Left lung (tissue), 10 donors: ENCODE measurements around the gene SPEG. TPM values are rescaled to one million over a fixed set of nuclear protein-coding genes. Genes with fewer than 3 reads are reported as not detected.

ENCODE experiments used
- ATAC-seq: fragments of 200-7000 bp; cut with Tn5 transposase; one replicate; pipeline ENCODE4 v1.9.1; 2020; ENCODE audit warnings: moderate library complexity
- DNase-seq, 4 donors: peaks; one replicate each; pipeline ENCODE4 v3.0.0-alpha.2; 2013 to 2020
- H3K27ac ChIP-seq, 2 donors: fragments of 200-600 bp; sonication (generic) in 1 of 2; one replicate each; pipeline versions ENCODE4 v1.5.0 to v1.8.0; 2020 to 2021
- H3K27me3 ChIP-seq, 2 donors: fragments of 200-600 bp; sonication (generic) in 1 of 2; one replicate each; pipeline versions ENCODE4 v1.5.0 to v1.8.0; 2020 to 2021
- H3K36me3 ChIP-seq, 2 donors: fragments of 200-600 bp; sonication (generic) in 1 of 2; one replicate each; pipeline versions ENCODE4 v1.5.0 to v1.8.0; 2020 to 2021
- H3K4me1 ChIP-seq, 2 donors: fragments of 200-600 bp; one replicate each; pipeline ENCODE4 v1.8.0; 2021
- H3K4me3 ChIP-seq, 2 donors: fragments of 200-600 bp; sonication (generic) in 1 of 2; one replicate each; pipeline versions ENCODE4 v1.5.0 to v1.8.0; 2020 to 2021; ENCODE audit warnings: mild to moderate bottlenecking in 1 of 2
- H3K9me3 ChIP-seq, 2 donors: fragments of 200-600 bp; sonication (generic) in 1 of 2; one replicate each; pipeline versions ENCODE4 v1.5.0 to v1.8.0; 2020 to 2021
- intact Hi-C, 2 donors: fragments of 100-400 bp; cut with DNase I; formaldehyde crosslinking; loops; one replicate each; pipeline versions ENCODE4 v1.11.2 to v1.14.2; 2022
- polyA plus RNA-seq, 6 donors: library from polyadenylated mRNA; unstranded; fragments of 120-200 nt; gene quantifications; one replicate each; pipeline ENCODE4 v1.2.1, GENCODE V29; 2013; ENCODE audit not compliant: insufficient read length in 6 of 6
- total RNA-seq, 2 donors: library from RNA; stranded (reverse); fragmentation: NEBNext Ultra II Directional; extraction: Animal tissue kit (Norgen Biotek cat#: 25700); gene quantifications; one replicate each; pipeline ENCODE4 v1.2.1, GENCODE V29; 2021
- TF ChIP-seq, protein P1 (sequence below), 2 donors: fragments of 200-600 bp; sonication (generic) in 1 of 2; IDR thresholded peaks; one replicate each; pipeline versions ENCODE4 v1.5.0 to v1.8.0; 2021; ENCODE audit warnings: antibody characterized with exemption in 2 of 2
- donor health status: DM: no; HTN: yes; CAD: no.
- donor health status: DM: no; HTN: no; CAD: no.

The SPEG gene
- total and polyA plus RNA-seq, 8 donors, result 7.3 to 34.2 (median 25.1) TPM

DNA sequence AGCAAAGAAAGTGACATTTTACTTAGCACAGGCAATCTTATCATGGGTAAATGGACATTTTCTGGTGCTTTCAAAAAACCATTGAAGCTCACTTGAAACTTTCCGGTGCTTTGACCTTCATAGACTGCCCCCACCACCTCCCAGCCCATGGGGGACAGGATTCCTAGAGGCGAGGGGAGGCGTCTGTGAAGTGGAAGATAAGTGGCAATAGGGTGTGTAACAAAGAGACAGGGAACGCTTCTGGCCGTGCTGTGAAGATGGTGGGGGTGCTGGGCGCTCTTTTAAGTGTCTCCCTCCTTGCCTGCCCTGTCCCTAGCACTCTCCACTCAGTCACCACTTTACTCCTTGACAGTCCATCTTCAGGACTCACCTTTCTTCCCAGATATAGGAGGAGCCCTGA is 40.6 kb downstream of the SPEG start:
- intact Hi-C loops, result loop anchor here in 1 of 2 donors (5.0 kb wide), 1 partner anchor 52 kb away; no protein-coding TSS in a partner anchor
- DNase-seq (peak in 1 of 4 donors; percentile 5), ATAC-seq (peak; percentile 11)
- H3K27me3 ChIP-seq, result peaks cover 0 to 51% of the 10 kb centered on the region in 2 donors
- H3K4me1 ChIP-seq, result no peaks in the 10 kb centered on the region
- H3K36me3 ChIP-seq, result no peaks in the 10 kb centered on the region
- TF ChIP-seq, protein P1, sequence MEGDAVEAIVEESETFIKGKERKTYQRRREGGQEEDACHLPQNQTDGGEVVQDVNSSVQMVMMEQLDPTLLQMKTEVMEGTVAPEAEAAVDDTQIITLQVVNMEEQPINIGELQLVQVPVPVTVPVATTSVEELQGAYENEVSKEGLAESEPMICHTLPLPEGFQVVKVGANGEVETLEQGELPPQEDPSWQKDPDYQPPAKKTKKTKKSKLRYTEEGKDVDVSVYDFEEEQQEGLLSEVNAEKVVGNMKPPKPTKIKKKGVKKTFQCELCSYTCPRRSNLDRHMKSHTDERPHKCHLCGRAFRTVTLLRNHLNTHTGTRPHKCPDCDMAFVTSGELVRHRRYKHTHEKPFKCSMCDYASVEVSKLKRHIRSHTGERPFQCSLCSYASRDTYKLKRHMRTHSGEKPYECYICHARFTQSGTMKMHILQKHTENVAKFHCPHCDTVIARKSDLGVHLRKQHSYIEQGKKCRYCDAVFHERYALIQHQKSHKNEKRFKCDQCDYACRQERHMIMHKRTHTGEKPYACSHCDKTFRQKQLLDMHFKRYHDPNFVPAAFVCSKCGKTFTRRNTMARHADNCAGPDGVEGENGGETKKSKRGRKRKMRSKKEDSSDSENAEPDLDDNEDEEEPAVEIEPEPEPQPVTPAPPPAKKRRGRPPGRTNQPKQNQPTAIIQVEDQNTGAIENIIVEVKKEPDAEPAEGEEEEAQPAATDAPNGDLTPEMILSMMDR (IDR thresholded peaks at IDR 0.05), result no peak
- no peaks in the 10 kb centered on the region for H3K9me3 ChIP-seq
- H3K4me3 ChIP-seq, result no peak overlapping the region
- H3K27ac ChIP-seq, result no peak overlapping the region

DNA sequence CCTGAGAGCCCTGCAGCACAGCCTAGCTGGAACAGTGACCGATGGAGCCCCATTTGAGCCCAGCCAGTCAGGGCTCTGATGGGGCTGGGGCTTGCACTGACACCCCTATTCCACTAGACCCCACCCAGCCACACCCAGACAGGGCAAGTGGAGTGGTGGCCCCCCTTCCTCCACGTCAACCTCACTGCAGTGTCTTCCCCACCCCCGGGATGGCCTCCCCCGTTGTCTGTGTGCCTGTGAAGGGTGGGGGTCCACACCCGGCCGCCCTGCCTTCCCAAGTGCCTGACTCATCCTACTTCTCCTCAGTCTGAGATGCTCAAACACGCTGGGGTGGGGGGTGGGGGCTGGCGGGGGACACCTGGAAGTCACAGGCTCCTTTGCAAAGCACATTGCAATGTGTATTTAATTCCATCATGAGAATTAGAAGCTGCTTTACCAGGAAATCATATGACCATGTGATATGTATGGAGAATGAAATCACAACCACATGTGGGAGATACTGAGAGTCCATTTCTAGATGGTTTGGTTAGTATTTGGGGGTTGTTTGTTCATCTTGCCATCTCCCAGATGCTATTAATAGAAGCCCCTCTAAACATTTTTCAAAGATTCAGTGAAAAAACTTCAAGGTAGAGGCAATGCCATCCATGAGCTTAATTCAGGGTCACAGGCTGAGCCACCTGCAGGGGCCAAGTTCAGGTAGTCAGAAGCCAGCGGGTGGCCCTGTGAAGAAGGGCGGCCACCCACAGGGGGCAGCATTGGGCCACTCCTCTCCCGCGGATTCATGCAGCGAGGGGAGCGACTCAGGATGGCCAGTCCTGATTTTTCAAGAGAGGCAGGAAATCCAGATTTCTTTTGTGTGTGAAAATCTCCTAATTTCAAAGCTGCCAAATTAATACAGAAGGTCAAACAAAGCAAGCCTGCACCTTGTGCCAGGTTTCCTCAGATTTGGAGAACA is 41.3 kb downstream of the SPEG start:
- TF ChIP-seq, protein P1 (IDR thresholded peaks at IDR 0.05), result peak; percentile 84 to 86
- peak; percentile 51 to 90 (median 67) for DNase-seq
- Histone ChIP-seq H3K4me1 (no peaks in the 10 kb centered on the region), H3K36me3 (no peaks in the 10 kb centered on the region), H3K27ac (no peak overlapping the region), H3K4me3 (no peak overlapping the region), H3K9me3 (no peaks in the 10 kb centered on the region), H3K27me3 (peaks cover 0 to 55% of the 10 kb centered on the region in 2 donors)
- peak; percentile 92 for ATAC-seq
- intact Hi-C loops, result loop anchor here in 1 of 2 donors (5.0 kb wide), 1 partner anchor 51 kb away; no protein-coding TSS in a partner anchor

DNA sequence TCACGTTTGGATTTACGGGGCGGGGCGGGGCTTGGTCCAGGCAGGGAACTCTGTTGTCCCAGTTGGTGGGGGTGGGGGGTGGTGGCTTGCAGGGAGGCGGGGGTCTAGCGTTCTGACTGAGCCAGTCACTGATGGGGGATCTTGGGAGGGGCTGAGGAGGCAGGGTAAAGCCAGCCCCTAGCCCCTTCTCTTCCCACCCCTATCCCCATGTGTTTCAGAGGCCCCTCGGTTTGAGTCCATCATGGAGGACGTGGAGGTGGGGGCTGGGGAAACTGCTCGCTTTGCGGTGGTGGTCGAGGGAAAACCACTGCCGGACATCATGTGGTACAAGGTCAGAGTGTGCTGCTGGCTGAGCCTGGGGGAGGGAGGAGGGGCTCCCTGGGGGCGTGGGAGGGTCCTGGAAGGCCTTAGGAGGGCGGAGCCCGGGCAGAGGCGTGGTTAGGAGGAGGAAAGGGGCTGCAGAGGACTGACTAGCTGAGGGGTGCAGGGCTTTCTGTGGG is 42.1 kb downstream of the SPEG start:
- Histone ChIP-seq H3K4me1 (no peaks in the 10 kb centered on the region), H3K9me3 (no peaks in the 10 kb centered on the region), H3K27ac (no peak overlapping the region), H3K4me3 (no peak overlapping the region), H3K27me3 (peaks cover 0 to 56% of the 10 kb centered on the region in 2 donors), H3K36me3 (no peaks in the 10 kb centered on the region)
- TF ChIP-seq, protein P1 (IDR thresholded peaks at IDR 0.05), result no peak
- intact Hi-C loops, result loop anchor here in 1 of 2 donors (5.0 kb wide), 1 partner anchor 51 kb away; no protein-coding TSS in a partner anchor
- DNase-seq (peak in 2 of 4 donors; percentile 40 to 43), ATAC-seq (no peak)

DNA sequence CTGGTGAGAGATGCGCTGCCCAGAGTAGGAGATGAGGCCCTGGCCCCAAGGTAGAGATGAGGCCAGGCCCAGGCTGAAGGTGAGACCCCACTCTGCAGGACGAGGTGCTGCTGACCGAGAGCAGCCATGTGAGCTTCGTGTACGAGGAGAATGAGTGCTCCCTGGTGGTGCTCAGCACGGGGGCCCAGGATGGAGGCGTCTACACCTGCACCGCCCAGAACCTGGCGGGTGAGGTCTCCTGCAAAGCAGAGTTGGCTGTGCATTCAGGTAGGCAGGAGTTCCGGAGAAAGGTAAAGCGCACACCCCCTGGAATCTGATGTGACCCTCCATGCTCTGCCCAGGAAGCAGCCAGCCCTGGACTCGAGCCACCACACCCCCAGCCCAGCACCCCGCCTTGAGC is 42.5 kb downstream of the SPEG start:
- DNase-seq (peak in 1 of 4 donors; percentile 63), ATAC-seq (no peak)
- Histone ChIP-seq H3K27ac (no peak overlapping the region), H3K4me3 (no peak overlapping the region), H3K4me1 (no peaks in the 10 kb centered on the region), H3K36me3 (no peaks in the 10 kb centered on the region), H3K9me3 (no peaks in the 10 kb centered on the region), H3K27me3 (peaks cover 0 to 56% of the 10 kb centered on the region in 2 donors)
- TF ChIP-seq, protein P1 (IDR thresholded peaks at IDR 0.05), result no peak
- intact Hi-C loops, result loop anchor here in 1 of 2 donors (5.0 kb wide), 1 partner anchor 50 kb away; no protein-coding TSS in a partner anchor

DNA sequence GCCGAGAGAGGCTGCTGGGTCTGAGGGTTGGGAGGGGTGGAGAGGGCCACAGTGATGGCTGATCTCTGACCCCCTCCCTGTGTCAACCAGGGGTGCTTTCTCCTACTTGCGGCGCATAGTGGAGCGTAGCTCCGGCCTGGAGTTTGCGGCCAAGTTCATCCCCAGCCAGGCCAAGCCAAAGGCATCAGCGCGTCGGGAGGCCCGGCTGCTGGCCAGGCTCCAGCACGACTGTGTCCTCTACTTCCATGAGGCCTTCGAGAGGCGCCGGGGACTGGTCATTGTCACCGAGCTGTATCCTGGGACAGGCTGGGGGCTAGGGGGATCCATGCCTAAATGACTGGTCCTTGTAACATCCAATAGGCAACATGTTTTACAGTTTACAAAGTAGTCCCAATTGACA is 43.2 kb downstream of the SPEG start:
- intact Hi-C loops, result loop anchor here in 1 of 2 donors (5.0 kb wide), 1 partner anchor 49 kb away; no protein-coding TSS in a partner anchor
- peak in 2 of 4 donors; percentile 38 to 74 for DNase-seq
- H3K36me3 ChIP-seq, result no peaks in the 10 kb centered on the region
- no peak overlapping the region for H3K27ac ChIP-seq
- H3K4me3 ChIP-seq, result no peak overlapping the region
- H3K27me3 ChIP-seq, result peaks cover under 1 to 60% of the 10 kb centered on the region in 2 donors
- no peaks in the 10 kb centered on the region for H3K4me1 ChIP-seq
- TF ChIP-seq, protein P1 (IDR thresholded peaks at IDR 0.05), result no peak
- no peaks in the 10 kb centered on the region for H3K9me3 ChIP-seq
- no peak for ATAC-seq
